Panc1 (cell line): ENCODE data around the gene GNPTG.

Experiments
- CTCF ChIP-seq: fragments of 450-650 bp; IDR thresholded peaks from 2 replicates; pipeline ENCODE4 v1.5.1; 2017; ENCODE audit warnings: mild to moderate bottlenecking
- POLR2AphosphoS5 ChIP-seq: IDR thresholded peaks from 2 replicates; pipeline ENCODE4 v1.6.1; 2012; ENCODE audit warnings: mild to moderate bottlenecking, low read depth, low read length, moderate library complexity
- REST ChIP-seq, 2 experiments: IDR thresholded peaks; 2 replicates each; pipeline ENCODE4 v1.6.1; 2011 to 2012; ENCODE audit warnings: low read depth in 2 of 2, control low read depth in 1 of 2, low read length in 1 of 2, mild to moderate bottlenecking in 1 of 2, moderate library complexity in 1 of 2; ENCODE audit not compliant: insufficient read depth in 1 of 2
- TCF7L2 ChIP-seq: IDR thresholded peaks from 2 replicates; pipeline ENCODE4 v1.6.1; 2011; ENCODE audit warnings: mild to moderate bottlenecking, low read depth, low read length, inconsistent platforms

GRCh38 chr16:1383556-1383955 is 31.8 kb downstream of the GNPTG start:
- TF ChIP-seq CTCF (no peak), POLR2AphosphoS5 (no peak), REST (IDR thresholded peaks at IDR 0.05; ENCODE audit: insufficient read depth in 1 of 2, low read depth in 2 of 2, low read length in 1 of 2) (no peak), TCF7L2 (no peak)
